ENCODE measurements around the gene CNIH2. TPM values are rescaled to one million over a fixed set of nuclear protein-coding genes. Genes with fewer than 3 reads are reported as not detected.

The CNIH2 gene
- total and polyA plus RNA-seq, 2 donors (not counting 1 experiment from before 2014, with no cell fraction given), result 0.17 to 0.57 TPM

DNA sequence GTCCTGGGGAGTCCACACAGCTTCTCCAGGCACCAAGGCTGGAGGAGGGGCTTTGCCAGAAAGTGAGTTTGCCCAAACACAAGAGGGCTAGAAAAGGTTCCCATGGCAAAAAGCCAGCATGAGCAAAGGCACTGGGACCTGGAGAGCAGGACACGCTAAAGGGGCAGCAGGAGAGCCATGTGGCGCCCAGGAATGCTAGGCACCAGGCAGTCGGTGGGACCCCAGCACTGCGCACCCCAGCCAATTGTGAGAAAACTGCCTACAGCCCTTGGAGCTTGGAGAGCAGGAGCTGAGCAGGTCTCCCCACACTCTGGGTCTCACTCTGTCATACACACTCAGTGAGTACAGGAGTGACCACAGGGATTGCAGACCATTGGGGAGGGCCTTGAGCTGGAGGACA, 14.7 kb upstream of the CNIH2 start:
- no peak for DNase-seq (ENCODE audit: low read depth in 2 of 2)
- Histone ChIP-seq H3K9ac (ENCODE audit: insufficient read depth, low read length) (no peak overlapping the region), H4K20me1 (ENCODE audit: control insufficient read depth, extremely low read depth, insufficient read depth, low read length) (no peaks in the 10 kb centered on the region), H3K27me3 (ENCODE audit: control insufficient read depth, insufficient read depth, low read length) (no peaks in the 10 kb centered on the region), H3K4me3 (replicated peaks in 1 of 4; ENCODE audit: control extremely low read depth in 1 of 4, insufficient read depth in 1 of 4, low read depth in 3 of 4, low read length in 4 of 4) (no peak overlapping the region), H3K4me2 (ENCODE audit: extremely low read depth, insufficient read depth, low read length) (no peak overlapping the region), H3K27ac (ENCODE audit: insufficient read depth, low read length) (no peak overlapping the region), H3K79me2 (ENCODE audit: control insufficient read depth, insufficient read depth, low read length) (peaks cover 4% of the 10 kb centered on the region), H3K36me3 (ENCODE audit: control insufficient read depth, insufficient read depth, low read length) (peaks cover 25% of the 10 kb centered on the region), H3K9me3 (ENCODE audit: control insufficient read depth, insufficient read depth, low read depth, low read length) (no peaks in the 10 kb centered on the region), H3K4me1 (ENCODE audit: control insufficient read depth, extremely low read depth, insufficient read depth, low read length) (peaks cover 5% of the 10 kb centered on the region), H2AFZ (ENCODE audit: low read length) (no peak overlapping the region)
- TF ChIP-seq, protein P1, sequence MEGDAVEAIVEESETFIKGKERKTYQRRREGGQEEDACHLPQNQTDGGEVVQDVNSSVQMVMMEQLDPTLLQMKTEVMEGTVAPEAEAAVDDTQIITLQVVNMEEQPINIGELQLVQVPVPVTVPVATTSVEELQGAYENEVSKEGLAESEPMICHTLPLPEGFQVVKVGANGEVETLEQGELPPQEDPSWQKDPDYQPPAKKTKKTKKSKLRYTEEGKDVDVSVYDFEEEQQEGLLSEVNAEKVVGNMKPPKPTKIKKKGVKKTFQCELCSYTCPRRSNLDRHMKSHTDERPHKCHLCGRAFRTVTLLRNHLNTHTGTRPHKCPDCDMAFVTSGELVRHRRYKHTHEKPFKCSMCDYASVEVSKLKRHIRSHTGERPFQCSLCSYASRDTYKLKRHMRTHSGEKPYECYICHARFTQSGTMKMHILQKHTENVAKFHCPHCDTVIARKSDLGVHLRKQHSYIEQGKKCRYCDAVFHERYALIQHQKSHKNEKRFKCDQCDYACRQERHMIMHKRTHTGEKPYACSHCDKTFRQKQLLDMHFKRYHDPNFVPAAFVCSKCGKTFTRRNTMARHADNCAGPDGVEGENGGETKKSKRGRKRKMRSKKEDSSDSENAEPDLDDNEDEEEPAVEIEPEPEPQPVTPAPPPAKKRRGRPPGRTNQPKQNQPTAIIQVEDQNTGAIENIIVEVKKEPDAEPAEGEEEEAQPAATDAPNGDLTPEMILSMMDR (conservative IDR thresholded peaks at IDR 0.05 in 1 of 2, IDR thresholded peaks at IDR 0.05 in 1 of 2; ENCODE audit: low read depth in 1 of 2, low read length in 2 of 2), result no peak
- no peak for TF ChIP-seq EZH2 (IDR thresholded peaks at IDR 0.05; ENCODE audit: low read length, missing control alignments)

DNA sequence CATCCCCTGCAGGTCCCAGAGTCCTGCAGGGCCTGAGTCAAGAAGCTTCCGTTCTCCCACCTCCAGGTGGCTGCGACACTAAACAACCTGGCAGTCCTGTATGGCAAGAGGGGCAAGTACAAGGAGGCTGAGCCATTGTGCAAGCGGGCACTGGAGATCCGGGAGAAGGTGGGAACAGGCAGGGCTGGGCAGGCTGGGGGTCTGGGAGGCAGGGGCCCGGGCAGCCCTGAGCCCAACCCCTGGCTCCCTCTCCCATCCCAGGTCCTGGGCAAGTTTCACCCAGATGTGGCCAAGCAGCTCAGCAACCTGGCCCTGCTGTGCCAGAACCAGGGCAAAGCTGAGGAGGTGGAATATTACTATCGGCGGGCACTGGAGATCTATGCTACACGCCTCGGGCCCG, 14.2 kb upstream of the CNIH2 start:
- H3K36me3 ChIP-seq (ENCODE audit: control insufficient read depth, insufficient read depth, low read length), result peaks cover 25% of the 10 kb centered on the region

DNA sequence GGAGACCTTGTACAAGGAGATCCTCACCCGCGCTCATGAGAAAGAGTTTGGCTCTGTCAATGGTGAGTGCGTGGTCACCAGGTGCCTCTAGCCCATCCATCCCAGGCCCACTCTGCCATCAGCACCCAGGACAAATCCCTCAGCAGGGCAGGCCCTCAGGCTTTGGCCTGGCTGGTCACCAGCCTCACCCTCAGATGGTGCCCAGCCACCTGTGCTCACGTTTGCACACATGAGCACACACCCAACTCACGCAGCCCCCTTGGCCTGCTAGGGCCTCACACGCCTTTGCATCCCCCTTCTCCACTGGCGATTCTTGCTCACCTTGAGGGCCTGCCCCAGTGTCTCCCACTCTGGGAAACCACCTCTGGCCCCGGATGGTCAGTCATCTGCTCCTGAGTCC, 13.6 kb upstream of the CNIH2 start:
- no peaks in the 10 kb centered on the region for H3K27me3 ChIP-seq (ENCODE audit: control insufficient read depth, insufficient read depth, low read length)
- H2AFZ ChIP-seq (ENCODE audit: low read length), result no peak overlapping the region
- no peak overlapping the region for H3K27ac ChIP-seq (ENCODE audit: insufficient read depth, low read length)
- H3K9ac ChIP-seq (ENCODE audit: insufficient read depth, low read length), result no peak overlapping the region
- H3K9me3 ChIP-seq (ENCODE audit: control insufficient read depth, insufficient read depth, low read depth, low read length), result no peaks in the 10 kb centered on the region
- H3K36me3 ChIP-seq (ENCODE audit: control insufficient read depth, insufficient read depth, low read length), result peaks cover 25% of the 10 kb centered on the region
- H3K4me1 ChIP-seq (ENCODE audit: control insufficient read depth, extremely low read depth, insufficient read depth, low read length), result peaks cover 2% of the 10 kb centered on the region
- H3K4me3 ChIP-seq (replicated peaks in 1 of 4; ENCODE audit: control extremely low read depth in 1 of 4, insufficient read depth in 1 of 4, low read depth in 3 of 4, low read length in 4 of 4), result no peak overlapping the region
- TF ChIP-seq, protein P1 (conservative IDR thresholded peaks at IDR 0.05 in 1 of 2, IDR thresholded peaks at IDR 0.05 in 1 of 2; ENCODE audit: low read depth in 1 of 2, low read length in 2 of 2), result no peak
- no peak for TF ChIP-seq EZH2 (IDR thresholded peaks at IDR 0.05; ENCODE audit: low read length, missing control alignments)
- no peak overlapping the region for H3K4me2 ChIP-seq (ENCODE audit: extremely low read depth, insufficient read depth, low read length)
- no peaks in the 10 kb centered on the region for H4K20me1 ChIP-seq (ENCODE audit: control insufficient read depth, extremely low read depth, insufficient read depth, low read length)
- DNase-seq (ENCODE audit: low read depth in 2 of 2), result no peak
- peaks cover 7% of the 10 kb centered on the region for H3K79me2 ChIP-seq (ENCODE audit: control insufficient read depth, insufficient read depth, low read length)

More for the DNA sequence above, 14.2 kb upstream of the CNIH2 start:
- Histone ChIP-seq H3K79me2 (ENCODE audit: control insufficient read depth, insufficient read depth, low read length) (peaks cover 1% of the 10 kb centered on the region), H2AFZ (ENCODE audit: low read length) (no peak overlapping the region), H3K9ac (ENCODE audit: insufficient read depth, low read length) (no peak overlapping the region), H3K9me3 (ENCODE audit: control insufficient read depth, insufficient read depth, low read depth, low read length) (no peaks in the 10 kb centered on the region), H3K27ac (ENCODE audit: insufficient read depth, low read length) (no peak overlapping the region), H3K4me1 (ENCODE audit: control insufficient read depth, extremely low read depth, insufficient read depth, low read length) (peaks cover 2% of the 10 kb centered on the region), H4K20me1 (ENCODE audit: control insufficient read depth, extremely low read depth, insufficient read depth, low read length) (no peaks in the 10 kb centered on the region), H3K27me3 (ENCODE audit: control insufficient read depth, insufficient read depth, low read length) (no peaks in the 10 kb centered on the region), H3K4me2 (ENCODE audit: extremely low read depth, insufficient read depth, low read length) (no peak overlapping the region), H3K4me3 (replicated peaks in 1 of 4; ENCODE audit: control extremely low read depth in 1 of 4, insufficient read depth in 1 of 4, low read depth in 3 of 4, low read length in 4 of 4) (no peak overlapping the region)
- TF ChIP-seq EZH2 (IDR thresholded peaks at IDR 0.05; ENCODE audit: low read length, missing control alignments), result no peak
- TF ChIP-seq, protein P1 (conservative IDR thresholded peaks at IDR 0.05 in 1 of 2, IDR thresholded peaks at IDR 0.05 in 1 of 2; ENCODE audit: low read depth in 1 of 2, low read length in 2 of 2), result no peak
- DNase-seq (ENCODE audit: low read depth in 2 of 2), result no peak

Data from fibroblast of lung (primary cell).